ENCODE results near the gene PNPLA6. TPM values are rescaled to one million over a fixed set of nuclear protein-coding genes. Genes with fewer than 3 reads are reported as not detected.

Gene PNPLA6
- total RNA-seq, 6 experiments from 2014 or later: 38.7 to 61.8 (median 46.5) TPM

- Histone ChIP-seq H3K4me1 (no peaks in the 10 kb centered on the region), H3K9me3 (no peaks in the 10 kb centered on the region), H3K36me3 (peaks cover 0 to 43% (median 6%) of the 10 kb centered on the region in 4 donors), H3K27ac (no peak overlapping the region), H3K4me3 (no peak overlapping the region), H3K27me3 (no peaks in the 10 kb centered on the region)
- intact Hi-C loops (cut with DNase I): no loop called here
- no peak for ATAC-seq
- 95% methylated on average over 7 of the region's 18 CpGs for WGBS (ENCODE audit: insufficient coverage, low coverage, low lambda C conversion rate, missing lambda C conversion rate)
- TF ChIP-seq POLR2A (IDR thresholded peaks at IDR 0.05) (no peak), CTCF (IDR thresholded peaks at IDR 0.05) (no peak)
- peak in 1 of 3 donors; percentile 22 for DNase-seq
Observed at GRCh38 chr19:7558667-7559066, 23.1 kb downstream of the PNPLA6 start.

- H3K27me3 ChIP-seq: no peaks in the 10 kb centered on the region
- 50% methylated on average over 2 of the region's 4 CpGs for WGBS (ENCODE audit: insufficient coverage, low coverage, low lambda C conversion rate, missing lambda C conversion rate)
- no peak for TF ChIP-seq CTCF (IDR thresholded peaks at IDR 0.05)
- no peak for TF ChIP-seq POLR2A (IDR thresholded peaks at IDR 0.05)
- DNase-seq: no peak
- H3K4me1 ChIP-seq: no peaks in the 10 kb centered on the region
- ATAC-seq: no peak
- H3K27ac ChIP-seq: no peak overlapping the region
- intact Hi-C loops (cut with DNase I): no loop called here
- no peaks in the 10 kb centered on the region for H3K9me3 ChIP-seq
- H3K4me3 ChIP-seq: no peak overlapping the region
- H3K36me3 ChIP-seq: peaks cover 0 to 43% (median 6%) of the 10 kb centered on the region in 4 donors
Observed at GRCh38 chr19:7559102-7559501, 23.6 kb downstream of the PNPLA6 start.

- H3K9me3 ChIP-seq: no peaks in the 10 kb centered on the region
- no peak overlapping the region for H3K27ac ChIP-seq
- no peaks in the 10 kb centered on the region for H3K4me1 ChIP-seq
- ATAC-seq: no peak
- peaks cover 0 to 37% (median 6%) of the 10 kb centered on the region in 4 donors for H3K36me3 ChIP-seq
- no peak overlapping the region for H3K4me3 ChIP-seq
- intact Hi-C loops (cut with DNase I): no loop called here
- TF ChIP-seq CTCF (IDR thresholded peaks at IDR 0.05) (no peak), POLR2A (IDR thresholded peaks at IDR 0.05) (no peak)
- H3K27me3 ChIP-seq: no peaks in the 10 kb centered on the region
- 75% methylated on average over 1 of the region's 2 CpGs for WGBS (ENCODE audit: insufficient coverage, low coverage, low lambda C conversion rate, missing lambda C conversion rate)
- no peak for DNase-seq
Observed at GRCh38 chr19:7560255-7560654, 24.7 kb downstream of the PNPLA6 start.

- H3K4me3 ChIP-seq: no peak overlapping the region
- TF ChIP-seq POLR2A (IDR thresholded peaks at IDR 0.05) (no peak), CTCF (IDR thresholded peaks at IDR 0.05) (no peak)
- H3K36me3 ChIP-seq: peaks cover 0 to 33% (median 6%) of the 10 kb centered on the region in 4 donors
- no peak overlapping the region for H3K27ac ChIP-seq
- no peaks in the 10 kb centered on the region for H3K27me3 ChIP-seq
- DNase-seq (no peak), ATAC-seq (peak in 1 of 4 donors; percentile 23)
- no CpG with 5 or more reads among the region's 17 CpGs for WGBS (ENCODE audit: insufficient coverage, low coverage, low lambda C conversion rate, missing lambda C conversion rate)
- intact Hi-C loops (cut with DNase I): no loop called here
- no peaks in the 10 kb centered on the region for H3K4me1 ChIP-seq
- no peaks in the 10 kb centered on the region for H3K9me3 ChIP-seq
Observed at GRCh38 chr19:7561325-7561724, 25.8 kb downstream of the PNPLA6 start.

Data from right lobe of liver (tissue), 6 donors.